WTC11 (cell line): ENCODE results near the gene HS1BP3. TPM values are rescaled to one million over a fixed set of nuclear protein-coding genes. Genes with fewer than 3 reads are reported as not detected.

Experiments
- ATAC-seq: fragments of 200-7000 bp; cut with Tn5 transposase; 2 replicates; pipeline ENCODE4 v1.10.0; 2021; ENCODE audit warnings: mild to moderate bottlenecking, moderate library complexity
- CTCF ChIA-PET: fragments of 300-600 bp; sonication (Branson Sonifier 250); formaldehyde crosslinking; loops from one replicate; lab custom pipeline; 2021; ENCODE audit warnings: antibody characterized with exemption; lab: Charles Lee
- POLR2A ChIA-PET: fragments of 350-600 bp; sonication (Branson Sonifier 250); formaldehyde crosslinking; loops from one replicate; lab custom pipeline; 2021; ENCODE audit warnings: antibody characterized with exemption; lab: Charles Lee
- DNase-seq: peaks from one replicate; pipeline ENCODE4 v3.0.0; 2021; ENCODE audit warnings: low spot score
- H3K27ac Mint-ChIP-seq: 2 replicates; pipeline ENCODE4 v1.8.0; 2021; ENCODE audit warnings: mixed read lengths
- H3K27me3 Mint-ChIP-seq: 2 replicates; pipeline ENCODE4 v1.8.0; 2021; ENCODE audit warnings: low read depth, mild to moderate bottlenecking, moderate library complexity, mixed read lengths
- H3K36me3 Mint-ChIP-seq: 2 replicates; pipeline ENCODE4 v1.8.0; 2021; ENCODE audit warnings: mixed read lengths
- H3K4me1 Mint-ChIP-seq: 2 replicates; pipeline ENCODE4 v1.8.0; 2022; ENCODE audit warnings: mixed read lengths
- H3K4me3 Mint-ChIP-seq: 2 replicates; pipeline ENCODE4 v1.8.0; 2021; ENCODE audit warnings: mild to moderate bottlenecking, moderate library complexity, mixed read lengths
- H3K9me3 Mint-ChIP-seq: 2 replicates; pipeline ENCODE4 v1.8.0; 2021; ENCODE audit warnings: mixed read lengths
- ATF1 ChIP-seq: sonication (generic); formaldehyde crosslinking; IDR thresholded peaks from 2 replicates; pipeline ENCODE4 v1.8.1; 2023; ENCODE audit warnings: mild to moderate bottlenecking, moderate library complexity, missing genetic modification reagents
- CREM ChIP-seq: sonication (generic); formaldehyde crosslinking; IDR thresholded peaks from 2 replicates; pipeline ENCODE4 v1.8.1; 2022; ENCODE audit warnings: mild to moderate bottlenecking, missing genetic modification reagents, moderate library complexity
- GABPB1 ChIP-seq: sonication (generic); formaldehyde crosslinking; IDR thresholded peaks from 2 replicates; pipeline ENCODE4 v1.8.1; 2023; ENCODE audit warnings: mild to moderate bottlenecking, missing genetic modification reagents
- GRHL2 ChIP-seq: fragments of 250-450 bp; sonication (Bioruptor Pico); IDR thresholded peaks from 2 replicates; pipeline ENCODE4 v1.8.0; 2022; ENCODE audit warnings: mild to moderate bottlenecking, moderate library complexity; ENCODE audit not compliant: insufficient replicate concordance, severe bottlenecking
- JAZF1 ChIP-seq: fragments of 250-450 bp; sonication (Bioruptor Pico); IDR thresholded peaks from 2 replicates; pipeline ENCODE4 v1.9.0; 2021; ENCODE audit warnings: moderate library complexity, mild to moderate bottlenecking, inconsistent platforms
- KAT7 ChIP-seq: sonication (generic); formaldehyde crosslinking; IDR thresholded peaks from 2 replicates; pipeline ENCODE4 v1.8.1; 2023; ENCODE audit warnings: missing genetic modification reagents, mild to moderate bottlenecking, borderline replicate concordance
- MAX ChIP-seq: sonication (generic); formaldehyde crosslinking; IDR thresholded peaks from 2 replicates; pipeline ENCODE4 v1.8.0; 2022; ENCODE audit warnings: mild to moderate bottlenecking, missing genetic modification reagents
- MXD4 ChIP-seq: fragments of 250-450 bp; sonication (Bioruptor Pico); IDR thresholded peaks from 2 replicates; pipeline ENCODE4 v1.8.0; 2021; ENCODE audit warnings: mild to moderate bottlenecking, moderate library complexity, borderline replicate concordance
- NFE2L1 ChIP-seq: sonication (generic); formaldehyde crosslinking; IDR thresholded peaks from 2 replicates; pipeline ENCODE4 v1.8.1; 2023; ENCODE audit warnings: missing genetic modification reagents
- OVOL2 ChIP-seq: fragments of 250-450 bp; sonication (Bioruptor Pico); IDR thresholded peaks from 2 replicates; pipeline ENCODE4 v1.9.0; 2021; ENCODE audit warnings: mild to moderate bottlenecking, borderline replicate concordance
- RELA ChIP-seq: sonication (generic); formaldehyde crosslinking; IDR thresholded peaks from 2 replicates; pipeline ENCODE4 v1.8.1; 2022; ENCODE audit warnings: missing genetic modification reagents, mild to moderate bottlenecking, borderline replicate concordance
- SMAD4 ChIP-seq: sonication (generic); formaldehyde crosslinking; IDR thresholded peaks from 2 replicates; pipeline ENCODE4 v1.8.0; 2022; ENCODE audit warnings: mild to moderate bottlenecking, missing genetic modification reagents
- TCF7 ChIP-seq: sonication (generic); formaldehyde crosslinking; IDR thresholded peaks from 2 replicates; pipeline ENCODE4 v1.8.0; 2022; ENCODE audit warnings: mild to moderate bottlenecking, low read depth, missing genetic modification reagents, moderate library complexity
- TEAD1 ChIP-seq: sonication (generic); formaldehyde crosslinking; IDR thresholded peaks from 2 replicates; pipeline ENCODE4 v1.8.0; 2022; ENCODE audit warnings: mild to moderate bottlenecking, missing genetic modification reagents
- TEAD4 ChIP-seq: sonication (generic); formaldehyde crosslinking; IDR thresholded peaks from 2 replicates; pipeline ENCODE4 v1.8.0; 2022; ENCODE audit warnings: mild to moderate bottlenecking, missing genetic modification reagents
- ZNF281 ChIP-seq: sonication (generic); formaldehyde crosslinking; IDR thresholded peaks from 2 replicates; pipeline ENCODE4 v1.8.0; 2023; ENCODE audit warnings: mild to moderate bottlenecking, missing genetic modification reagents
- ZNF317 ChIP-seq: sonication (generic); formaldehyde crosslinking; IDR thresholded peaks from 2 replicates; pipeline ENCODE4 v1.8.1; 2023; ENCODE audit warnings: low read depth, mild to moderate bottlenecking, moderate library complexity, missing genetic modification reagents, borderline replicate concordance
- ZNF423 ChIP-seq: fragments of 250-450 bp; sonication (Bioruptor Pico); IDR thresholded peaks from 2 replicates; pipeline ENCODE4 v2.1.2; 2022; ENCODE audit warnings: mild to moderate bottlenecking, moderate library complexity
- ZNF671 ChIP-seq: fragments of 250-450 bp; sonication (Bioruptor Pico); IDR thresholded peaks from 2 replicates; pipeline ENCODE4 v1.8.0; 2021; ENCODE audit warnings: mild to moderate bottlenecking
- total RNA-seq: library from RNA; stranded (reverse); gene quantifications from 3 replicates; pipeline ENCODE4 v1.2.3, GENCODE V29; 2021
- TF ChIP-seq, protein P1 (sequence below): sonication (generic); formaldehyde crosslinking; IDR thresholded peaks from 2 replicates; pipeline ENCODE4 v1.8.1; 2023; ENCODE audit warnings: mild to moderate bottlenecking, moderate library complexity, missing genetic modification reagents
- TF ChIP-seq, protein P2 (sequence below): sonication (generic); formaldehyde crosslinking; IDR thresholded peaks from 2 replicates; pipeline ENCODE4 v1.8.0; 2022; ENCODE audit warnings: mild to moderate bottlenecking, missing genetic modification reagents

Gene HS1BP3
- total RNA-seq, 1 experiment from 2014 or later: 17.9 TPM

GRCh38 chr2:20663196-20664070, 12.5 kb upstream of the HS1BP3 start (continued):
- TF ChIP-seq MXD4 (CRISPR knock-in tag): no peak
- TF ChIP-seq OVOL2: no peak
- no peak for TF ChIP-seq ATF1 (CRISPR knock-in tag)
- no peak for TF ChIP-seq ZNF281 (CRISPR knock-in tag)

- Mint-ChIP-seq H3K27ac (no peak overlapping the region), H3K27me3 (peaks cover 74% of the 10 kb centered on the region), H3K36me3 (no peaks in the 10 kb centered on the region), H3K9me3 (no peaks in the 10 kb centered on the region), H3K4me3 (no peak overlapping the region), H3K4me1 (peaks cover 20% of the 10 kb centered on the region)
- DNase-seq (no peak), ATAC-seq (no peak)
- TF ChIP-seq TEAD4 (CRISPR knock-in tag) (no peak), MAX (CRISPR knock-in tag) (no peak), GRHL2 (CRISPR knock-in tag) (no peak), OVOL2 (no peak), KAT7 (CRISPR knock-in tag) (no peak), JAZF1 (CRISPR knock-in tag) (no peak), TEAD1 (no peak), CREM (CRISPR knock-in tag) (no peak), SMAD4 (CRISPR knock-in tag) (no peak), ZNF317 (CRISPR knock-in tag) (no peak), TCF7 (CRISPR knock-in tag) (no peak), NFE2L1 (CRISPR knock-in tag) (no peak), ZNF671 (CRISPR knock-in tag) (no peak), ZNF423 (no peak), GABPB1 (CRISPR knock-in tag) (no peak), RELA (CRISPR knock-in tag) (no peak)
- TF ChIP-seq, protein P1, sequence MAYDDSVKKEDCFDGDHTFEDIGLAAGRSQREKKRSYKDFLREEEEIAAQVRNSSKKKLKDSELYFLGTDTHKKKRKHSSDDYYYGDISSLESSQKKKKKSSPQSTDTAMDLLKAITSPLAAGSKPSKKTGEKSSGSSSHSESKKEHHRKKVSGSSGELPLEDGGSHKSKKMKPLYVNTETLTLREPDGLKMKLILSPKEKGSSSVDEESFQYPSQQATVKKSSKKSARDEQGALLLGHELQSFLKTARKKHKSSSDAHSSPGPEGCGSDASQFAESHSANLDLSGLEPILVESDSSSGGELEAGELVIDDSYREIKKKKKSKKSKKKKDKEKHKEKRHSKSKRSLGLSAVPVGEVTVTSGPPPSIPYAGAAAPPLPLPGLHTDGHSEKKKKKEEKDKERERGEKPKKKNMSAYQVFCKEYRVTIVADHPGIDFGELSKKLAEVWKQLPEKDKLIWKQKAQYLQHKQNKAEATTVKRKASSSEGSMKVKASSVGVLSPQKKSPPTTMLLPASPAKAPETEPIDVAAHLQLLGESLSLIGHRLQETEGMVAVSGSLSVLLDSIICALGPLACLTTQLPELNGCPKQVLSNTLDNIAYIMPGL (CRISPR knock-in tag): no peak
- TF ChIP-seq, protein P2, sequence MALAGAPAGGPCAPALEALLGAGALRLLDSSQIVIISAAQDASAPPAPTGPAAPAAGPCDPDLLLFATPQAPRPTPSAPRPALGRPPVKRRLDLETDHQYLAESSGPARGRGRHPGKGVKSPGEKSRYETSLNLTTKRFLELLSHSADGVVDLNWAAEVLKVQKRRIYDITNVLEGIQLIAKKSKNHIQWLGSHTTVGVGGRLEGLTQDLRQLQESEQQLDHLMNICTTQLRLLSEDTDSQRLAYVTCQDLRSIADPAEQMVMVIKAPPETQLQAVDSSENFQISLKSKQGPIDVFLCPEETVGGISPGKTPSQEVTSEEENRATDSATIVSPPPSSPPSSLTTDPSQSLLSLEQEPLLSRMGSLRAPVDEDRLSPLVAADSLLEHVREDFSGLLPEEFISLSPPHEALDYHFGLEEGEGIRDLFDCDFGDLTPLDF: no peak
- ChIA-PET POLR2A (interaction anchor here (2.1 kb wide), 1 partner anchor 12 kb away, joined by 8 read pairs; the partner anchor contains the start of gene HS1BP3), CTCF (interaction anchor here (0.7 to 8.9 kb wide), 35 partner anchors 11 to 710 kb away, joined by 3 to 329 read pairs (median 6); partner anchors contain the start of genes HS1BP3, LDAH and RHOB)
Measured at GRCh38 chr2:20662308-20662937, 11.5 kb upstream of the HS1BP3 start.
